Panc1 (cell line): ENCODE data around the gene RAB11FIP5. TPM values are rescaled to one million over a fixed set of nuclear protein-coding genes. Genes with fewer than 3 reads are reported as not detected.

Experiments used
- ATAC-seq: fragments of 200-7000 bp; cut with Tn5 transposase; 2 replicates; pipeline ENCODE4 v1.9.1; 2020; ENCODE audit warnings: mild to moderate bottlenecking, moderate library complexity
- BruUV-seq: library from RNA; stranded (reverse); fragments of 400-500 nt; replicated peaks from 2 replicates; lab custom pipeline; 2021; lab: Mats Ljungman, UMichigan
- CTCF ChIA-PET: fragments of 300-600 bp; sonication (Branson Sonifier 250); formaldehyde crosslinking; loops from one replicate; lab custom pipeline; 2022; ENCODE audit warnings: antibody characterized with exemption; lab: Charles Lee
- POLR2A ChIA-PET: fragments of 300-600 bp; sonication (Branson Sonifier 250); formaldehyde crosslinking; loops from one replicate; lab custom pipeline; 2022; ENCODE audit warnings: antibody characterized with exemption; lab: Charles Lee
- DNase-seq: peaks from one replicate; pipeline ENCODE4 v3.0.0-alpha.2; 2010; ENCODE audit warnings: low read depth, low spot score
- H3K27ac ChIP-seq: 2 replicates; pipeline ENCODE4 v1.5.1; 2011; ENCODE audit warnings: mild to moderate bottlenecking, low read length, inconsistent platforms
- H3K27me3 ChIP-seq: fragments of 200-500 bp; sonication (Bioruptor generic); 2 replicates; pipeline ENCODE4 v1.6.0; 2014; ENCODE audit warnings: low read length, inconsistent platforms; ENCODE audit not compliant: control insufficient read depth, insufficient read depth
- H3K36me3 ChIP-seq: fragments of 200-500 bp; sonication (Bioruptor generic); 2 replicates; pipeline ENCODE4 v1.5.1; 2014; ENCODE audit warnings: inconsistent platforms, mild to moderate bottlenecking, low read length, moderate library complexity; ENCODE audit not compliant: control insufficient read depth, insufficient read depth
- H3K4me1 ChIP-seq: 2 replicates; pipeline ENCODE4 v1.5.1; 2011; ENCODE audit warnings: inconsistent platforms, mild to moderate bottlenecking, low read length, moderate library complexity; ENCODE audit not compliant: control insufficient read depth, insufficient read depth
- H3K4me3 ChIP-seq, 2 experiments: 2 replicates each; pipeline ENCODE4 v1.5.1; 2011 to 2012; ENCODE audit warnings: low read depth in 2 of 2, low read length in 2 of 2, mild to moderate bottlenecking in 2 of 2, inconsistent platforms in 1 of 2, moderate library complexity in 1 of 2
- H3K9me3 ChIP-seq: fragments of 200-500 bp; sonication (Bioruptor generic); 2 replicates; pipeline ENCODE4 v1.5.1; 2014; ENCODE audit warnings: low read depth, mild to moderate bottlenecking, inconsistent platforms, low read length, moderate library complexity; ENCODE audit not compliant: control insufficient read depth, insufficient read depth
- POLR2AphosphoS5 ChIP-seq: IDR thresholded peaks from 2 replicates; pipeline ENCODE4 v1.6.1; 2012; ENCODE audit warnings: mild to moderate bottlenecking, low read depth, low read length, moderate library complexity
- SIN3A ChIP-seq: IDR thresholded peaks from 2 replicates; pipeline ENCODE4 v1.6.1; 2012; ENCODE audit warnings: low read depth, mild to moderate bottlenecking, low read length, moderate library complexity, borderline replicate concordance; ENCODE audit not compliant: insufficient read depth
- TCF7L2 ChIP-seq: IDR thresholded peaks from 2 replicates; pipeline ENCODE4 v1.6.1; 2011; ENCODE audit warnings: mild to moderate bottlenecking, low read depth, low read length, inconsistent platforms
- in situ Hi-C: cut with HindIII; loops from 2 replicates; pipeline ENCODE4 v1.10.0; 2016; ENCODE audit warnings: low sequenced_read_pairs, low pct_unique_long_range_greater_than_20kb
- intact Hi-C: fragments of 100-400 bp; cut with micrococcal nuclease; formaldehyde crosslinking; loops from one replicate; pipeline ENCODE4 v1.10.0; 2022; ENCODE audit not compliant: unreplicated experiment
- total RNA-seq: library from RNA; stranded (reverse); gene quantifications from one replicate; pipeline ENCODE4 v1.2.1, GENCODE V29; 2021; ENCODE audit not compliant: unreplicated experiment
- TF ChIP-seq, protein P1 (sequence below): fragments of 450-650 bp; IDR thresholded peaks from 2 replicates; pipeline ENCODE4 v1.5.1; 2017; ENCODE audit warnings: mild to moderate bottlenecking
- TF ChIP-seq, protein P2 (sequence below), 2 experiments: IDR thresholded peaks; 2 replicates each; pipeline ENCODE4 v1.6.1; 2011 to 2012; ENCODE audit warnings: low read depth in 2 of 2, control low read depth in 1 of 2, low read length in 1 of 2, mild to moderate bottlenecking in 1 of 2, moderate library complexity in 1 of 2; ENCODE audit not compliant: insufficient read depth in 1 of 2

RAB11FIP5 gene
- total RNA-seq, 1 experiment from 2014 or later, result 27.3 TPM

DNA sequence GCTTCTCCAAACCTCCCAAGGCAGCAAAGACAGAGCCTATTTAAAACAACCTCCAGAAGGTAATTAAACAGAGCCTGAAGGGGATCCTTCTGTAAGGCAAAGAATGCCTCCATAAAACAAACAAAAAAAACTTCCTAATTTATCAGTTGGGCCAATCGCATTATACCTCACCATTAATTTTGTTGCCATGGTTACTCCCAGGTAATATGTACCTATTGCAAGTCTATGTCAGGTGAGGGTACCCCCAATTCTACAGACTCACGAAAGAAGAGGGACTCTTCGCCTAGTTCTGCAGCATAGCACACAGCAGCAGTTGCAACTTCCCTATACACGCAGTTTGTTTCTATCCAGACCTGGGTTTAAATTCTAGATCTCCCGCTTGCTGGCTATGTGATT lies 80.0 kb downstream of the RAB11FIP5 start:
- ChIA-PET POLR2A (interaction anchor here (0.5 kb wide), 1 partner anchor 1146 kb away, joined by 3 read pairs; the partner anchor contains the start of gene MOB1A), CTCF (no interaction called here)
- Histone ChIP-seq H3K4me1 (no peaks in the 10 kb centered on the region), H3K4me3 (no peak overlapping the region), H3K36me3 (no peaks in the 10 kb centered on the region; the same call in 1 of the 2 replicates), H3K27me3 (no peaks in the 10 kb centered on the region), H3K9me3 (no peaks in the 10 kb centered on the region), H3K27ac (no peak overlapping the region)
- intact Hi-C loops (no loop called here), in situ Hi-C loops (no loop called here)
- ATAC-seq (no peak), DNase-seq (no peak)
- TF ChIP-seq, protein P1, sequence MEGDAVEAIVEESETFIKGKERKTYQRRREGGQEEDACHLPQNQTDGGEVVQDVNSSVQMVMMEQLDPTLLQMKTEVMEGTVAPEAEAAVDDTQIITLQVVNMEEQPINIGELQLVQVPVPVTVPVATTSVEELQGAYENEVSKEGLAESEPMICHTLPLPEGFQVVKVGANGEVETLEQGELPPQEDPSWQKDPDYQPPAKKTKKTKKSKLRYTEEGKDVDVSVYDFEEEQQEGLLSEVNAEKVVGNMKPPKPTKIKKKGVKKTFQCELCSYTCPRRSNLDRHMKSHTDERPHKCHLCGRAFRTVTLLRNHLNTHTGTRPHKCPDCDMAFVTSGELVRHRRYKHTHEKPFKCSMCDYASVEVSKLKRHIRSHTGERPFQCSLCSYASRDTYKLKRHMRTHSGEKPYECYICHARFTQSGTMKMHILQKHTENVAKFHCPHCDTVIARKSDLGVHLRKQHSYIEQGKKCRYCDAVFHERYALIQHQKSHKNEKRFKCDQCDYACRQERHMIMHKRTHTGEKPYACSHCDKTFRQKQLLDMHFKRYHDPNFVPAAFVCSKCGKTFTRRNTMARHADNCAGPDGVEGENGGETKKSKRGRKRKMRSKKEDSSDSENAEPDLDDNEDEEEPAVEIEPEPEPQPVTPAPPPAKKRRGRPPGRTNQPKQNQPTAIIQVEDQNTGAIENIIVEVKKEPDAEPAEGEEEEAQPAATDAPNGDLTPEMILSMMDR, result no peak
- TF ChIP-seq POLR2AphosphoS5, result no peak
- TF ChIP-seq TCF7L2, result no peak
- TF ChIP-seq SIN3A, result no peak
- TF ChIP-seq, protein P2, sequence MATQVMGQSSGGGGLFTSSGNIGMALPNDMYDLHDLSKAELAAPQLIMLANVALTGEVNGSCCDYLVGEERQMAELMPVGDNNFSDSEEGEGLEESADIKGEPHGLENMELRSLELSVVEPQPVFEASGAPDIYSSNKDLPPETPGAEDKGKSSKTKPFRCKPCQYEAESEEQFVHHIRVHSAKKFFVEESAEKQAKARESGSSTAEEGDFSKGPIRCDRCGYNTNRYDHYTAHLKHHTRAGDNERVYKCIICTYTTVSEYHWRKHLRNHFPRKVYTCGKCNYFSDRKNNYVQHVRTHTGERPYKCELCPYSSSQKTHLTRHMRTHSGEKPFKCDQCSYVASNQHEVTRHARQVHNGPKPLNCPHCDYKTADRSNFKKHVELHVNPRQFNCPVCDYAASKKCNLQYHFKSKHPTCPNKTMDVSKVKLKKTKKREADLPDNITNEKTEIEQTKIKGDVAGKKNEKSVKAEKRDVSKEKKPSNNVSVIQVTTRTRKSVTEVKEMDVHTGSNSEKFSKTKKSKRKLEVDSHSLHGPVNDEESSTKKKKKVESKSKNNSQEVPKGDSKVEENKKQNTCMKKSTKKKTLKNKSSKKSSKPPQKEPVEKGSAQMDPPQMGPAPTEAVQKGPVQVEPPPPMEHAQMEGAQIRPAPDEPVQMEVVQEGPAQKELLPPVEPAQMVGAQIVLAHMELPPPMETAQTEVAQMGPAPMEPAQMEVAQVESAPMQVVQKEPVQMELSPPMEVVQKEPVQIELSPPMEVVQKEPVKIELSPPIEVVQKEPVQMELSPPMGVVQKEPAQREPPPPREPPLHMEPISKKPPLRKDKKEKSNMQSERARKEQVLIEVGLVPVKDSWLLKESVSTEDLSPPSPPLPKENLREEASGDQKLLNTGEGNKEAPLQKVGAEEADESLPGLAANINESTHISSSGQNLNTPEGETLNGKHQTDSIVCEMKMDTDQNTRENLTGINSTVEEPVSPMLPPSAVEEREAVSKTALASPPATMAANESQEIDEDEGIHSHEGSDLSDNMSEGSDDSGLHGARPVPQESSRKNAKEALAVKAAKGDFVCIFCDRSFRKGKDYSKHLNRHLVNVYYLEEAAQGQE (IDR thresholded peaks at IDR 0.05; ENCODE audit: insufficient read depth in 1 of 2, low read depth in 2 of 2, low read length in 1 of 2), result no peak
- no TSS peak for BruUV-seq

DNA sequence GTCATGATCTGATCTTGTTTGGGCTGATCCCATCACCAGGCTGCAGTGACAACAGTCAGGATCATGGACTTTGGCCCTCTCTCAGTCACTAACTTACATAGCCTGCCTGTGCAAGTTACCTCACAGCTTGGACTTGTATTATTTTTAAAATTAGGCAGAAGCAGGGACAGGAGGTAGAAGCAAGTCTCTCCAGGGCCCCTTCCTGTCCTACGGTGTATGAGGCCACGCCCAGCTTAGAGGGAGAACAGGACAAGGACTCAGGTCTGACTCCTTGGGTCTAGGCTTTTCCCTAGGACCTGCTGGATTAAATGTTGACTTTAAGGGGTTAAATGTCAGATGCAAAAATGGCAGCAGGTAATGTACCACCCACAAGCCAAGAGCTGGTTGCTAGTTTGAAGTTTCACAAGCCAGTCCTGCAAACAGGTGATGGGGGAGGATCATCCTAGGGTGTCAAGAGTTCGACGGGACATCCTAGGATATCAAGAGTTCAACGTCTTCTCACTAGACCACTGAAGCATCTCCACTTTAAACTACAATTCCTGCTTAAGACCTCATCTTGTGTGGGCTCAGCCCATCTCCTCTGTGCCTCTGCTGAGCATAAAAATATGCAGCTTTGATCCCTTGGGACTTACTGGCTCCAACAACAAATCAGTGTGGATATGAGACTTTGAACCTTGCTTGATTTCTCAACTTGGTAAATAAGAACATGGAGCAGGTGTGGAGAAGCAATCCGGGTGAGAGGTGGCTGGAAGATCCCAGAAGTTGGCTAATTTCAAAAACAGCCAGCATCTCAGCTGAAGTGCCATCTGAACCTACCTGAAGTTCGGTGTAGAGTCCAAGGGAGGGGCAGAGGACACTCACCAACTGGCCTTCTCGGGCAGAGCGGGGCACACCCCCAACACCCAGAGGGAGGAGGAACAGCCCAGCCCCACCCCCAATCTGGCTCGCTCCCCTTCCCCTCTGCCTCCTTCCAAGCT lies 80.7 kb downstream of the RAB11FIP5 start:
- no TSS peak for BruUV-seq
- Histone ChIP-seq H3K9me3 (no peaks in the 10 kb centered on the region), H3K4me3 (no peak overlapping the region), H3K27me3 (no peaks in the 10 kb centered on the region), H3K27ac (no peak overlapping the region), H3K36me3 (no peaks in the 10 kb centered on the region; the same call in 1 of the 2 replicates), H3K4me1 (no peaks in the 10 kb centered on the region)
- POLR2A ChIA-PET, result interaction anchor here (0.5 to 0.6 kb wide), 2 partner anchors 418 to 1147 kb away, joined by 3 read pairs; partner anchors contain the start of gene MOB1A
- in situ Hi-C loops (no loop called here), intact Hi-C loops (no loop called here)
- ATAC-seq (no peak), DNase-seq (no peak)
- CTCF ChIA-PET, result no interaction called here
- TF ChIP-seq TCF7L2, result no peak
- TF ChIP-seq, protein P1, result no peak
- no peak for TF ChIP-seq SIN3A
- TF ChIP-seq, protein P2 (IDR thresholded peaks at IDR 0.05; ENCODE audit: insufficient read depth in 1 of 2, low read depth in 2 of 2, low read length in 1 of 2), result no peak
- TF ChIP-seq POLR2AphosphoS5, result no peak
